GM21619 (cell line): ENCODE results near the gene TUBGCP6.
"Not testable (repeated sequence)": the region's sequence is repeated elsewhere in the genome, so short reads cannot be mapped to it uniquely, and the experiment has no call there.

ENCODE experiments used
- ATAC-seq: cut with Tn5 transposase; IDR thresholded peaks from one replicate; pipeline ENCODE4 v1.9.1; 2021; ENCODE audit not compliant: unreplicated experiment

TUBGCP6 gene

DNA sequence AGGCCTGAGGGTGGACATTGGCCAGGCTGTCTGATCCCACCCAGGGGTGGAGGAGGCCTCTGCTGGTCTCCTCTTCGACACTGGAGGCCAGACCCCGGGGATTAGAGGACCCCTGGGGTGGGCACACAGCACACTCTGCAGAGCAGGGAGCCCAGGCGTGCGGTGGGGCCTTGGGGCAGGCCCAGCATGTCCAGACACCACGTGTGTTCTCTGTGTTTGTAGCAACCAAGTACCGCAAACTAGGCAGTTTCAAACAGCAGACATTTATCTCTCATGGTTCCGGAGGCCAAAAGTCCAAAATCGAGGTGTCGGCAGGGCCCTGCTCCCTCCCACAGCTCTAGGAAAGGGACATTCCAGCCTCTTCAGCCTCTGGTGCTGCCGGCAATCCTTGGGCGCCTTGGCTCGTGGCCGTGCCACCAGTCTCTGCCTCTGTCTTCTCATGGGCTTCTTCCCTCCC is 72.8 kb downstream of the TUBGCP6 start:
- ATAC-seq: no peak

DNA sequence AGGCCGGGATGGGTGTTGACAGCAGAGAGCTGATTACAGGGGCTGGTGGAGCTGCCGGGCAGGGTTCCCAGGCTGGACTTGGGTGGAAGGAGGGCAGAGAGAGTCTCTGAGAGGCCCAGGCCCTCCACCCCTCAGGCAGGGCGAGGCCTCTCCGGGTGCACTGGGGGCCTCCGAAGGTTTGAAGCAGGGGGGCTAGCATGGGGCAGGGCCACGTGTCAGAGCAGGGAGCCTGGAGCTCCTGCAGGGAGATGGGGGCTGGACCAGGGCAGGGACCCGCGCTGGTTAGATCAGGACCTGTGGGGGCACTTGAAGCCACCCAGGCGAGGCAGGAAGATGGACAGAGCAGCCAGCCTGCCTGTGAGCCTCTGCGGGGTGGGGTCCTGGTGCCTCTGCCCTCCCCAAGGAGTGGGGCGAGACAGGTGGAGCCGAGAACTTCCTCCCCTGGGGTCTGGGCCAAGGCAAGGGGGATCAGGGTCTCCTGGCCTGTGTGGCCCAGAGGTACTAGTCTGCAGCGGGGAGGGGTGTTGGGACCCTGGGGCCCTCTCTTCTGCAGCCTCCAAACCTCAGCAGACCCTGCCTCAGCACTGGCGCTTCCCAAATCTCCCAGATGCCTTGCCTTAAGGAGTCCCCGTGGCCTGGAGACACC is 73.4 kb downstream of the TUBGCP6 start:
- ATAC-seq: no peak

DNA sequence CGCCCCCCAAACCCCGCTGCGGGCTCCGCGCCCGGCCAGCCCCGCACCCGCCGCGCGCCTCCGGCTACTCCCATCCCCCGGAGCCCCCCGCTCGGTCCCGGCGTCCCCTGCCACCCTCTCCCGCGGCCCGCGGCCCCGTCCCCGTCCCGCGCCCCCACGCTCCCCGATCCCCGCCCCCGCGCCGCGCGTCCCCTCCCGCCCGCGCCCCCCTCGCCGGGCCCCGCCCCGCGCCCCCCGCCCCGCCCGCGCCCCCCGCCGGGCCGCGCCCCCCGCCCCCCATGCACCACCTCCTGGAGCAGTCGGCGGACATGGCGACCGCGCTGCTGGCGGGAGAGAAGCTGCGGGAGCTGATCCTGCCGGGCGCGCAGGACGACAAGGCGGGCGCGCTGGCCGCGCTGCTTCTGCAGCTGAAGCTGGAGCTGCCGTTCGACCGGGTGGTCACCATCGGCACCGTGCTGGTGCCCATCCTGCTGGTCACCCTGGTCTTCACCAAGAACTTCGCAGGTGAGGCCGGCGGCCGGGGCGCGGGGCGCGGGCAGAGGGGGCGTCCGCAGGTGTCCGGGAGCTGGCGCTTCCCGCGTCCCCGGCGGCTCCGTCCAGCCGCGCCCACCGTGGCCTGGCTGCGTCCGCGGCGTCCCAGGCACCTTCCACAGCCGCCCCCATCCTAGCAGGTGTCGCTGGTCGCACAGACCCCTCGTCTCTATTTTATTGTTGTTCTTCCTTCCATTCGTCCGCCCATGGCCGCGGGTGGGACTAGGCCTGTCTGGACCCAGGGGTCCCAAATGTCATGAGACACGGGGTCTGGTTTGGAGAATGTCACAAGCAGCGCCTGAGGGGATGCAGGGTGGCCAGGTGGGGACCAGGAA is 74.1 kb downstream of the TUBGCP6 start, which contains the start of gene PANX2:
TSS of gene PANX2 (plus strand) at position 279 of the 866 bp plus-strand sequence. CDS start at position 279, 0 bp downstream.
- ATAC-seq: no peak

DNA sequence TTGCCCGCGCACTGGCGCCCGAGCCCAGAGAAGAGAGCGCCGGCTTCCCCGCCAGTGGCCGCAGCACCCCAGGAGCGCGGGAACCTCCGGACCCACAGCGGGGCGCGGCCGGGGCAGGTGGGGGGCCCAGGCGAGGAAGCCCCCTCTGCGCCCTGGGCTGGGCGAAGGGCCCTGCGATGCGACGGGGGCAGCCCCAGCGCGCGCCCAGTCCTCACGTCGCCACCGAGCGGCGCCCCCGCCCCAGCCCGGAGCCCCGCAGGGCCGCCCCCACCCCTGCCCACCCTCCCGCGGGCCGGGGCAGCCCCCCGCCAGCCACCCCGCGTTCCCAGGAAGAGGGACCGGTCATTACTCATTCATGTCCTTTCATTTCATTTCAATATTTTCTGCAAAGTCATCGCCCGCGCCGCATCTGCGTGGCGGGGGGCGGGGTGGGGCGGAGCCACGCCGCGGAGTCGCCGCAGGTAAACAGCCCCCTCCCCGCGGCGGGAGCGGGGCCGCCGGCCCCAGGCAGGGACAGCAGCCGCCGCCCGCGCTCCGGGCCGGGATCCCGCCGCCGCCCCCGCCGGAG is 75.0 kb downstream of the TUBGCP6 start:
- no peak for ATAC-seq

DNA sequence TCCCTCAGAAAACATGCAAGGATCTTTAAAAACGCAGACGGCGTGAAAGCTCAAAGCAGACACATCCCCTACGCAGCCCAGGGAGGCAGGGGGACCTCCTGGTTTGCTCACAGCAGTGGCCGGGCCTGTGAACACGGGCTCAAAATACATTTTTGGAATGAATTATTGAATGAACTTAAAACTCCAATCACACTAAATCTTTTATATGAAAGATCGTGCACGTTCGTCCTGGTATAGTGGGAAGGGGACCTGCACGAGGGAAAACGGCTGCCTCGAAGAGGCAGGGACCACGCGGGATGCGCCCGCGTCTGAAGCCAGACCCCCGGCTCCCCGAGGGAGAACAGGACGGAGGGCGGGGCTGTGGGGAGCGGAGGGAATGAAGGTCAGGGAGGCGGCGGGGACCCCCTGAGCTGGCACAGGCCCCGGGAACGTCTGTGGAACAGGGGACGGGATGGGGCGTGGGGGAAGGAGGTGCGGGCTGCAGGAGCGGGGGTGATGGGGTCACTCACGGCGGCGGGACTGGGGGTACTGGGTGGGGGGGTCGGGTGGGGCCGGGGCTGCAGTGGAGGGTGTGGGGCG is 75.6 kb downstream of the TUBGCP6 start:
- no peak for ATAC-seq

DNA sequence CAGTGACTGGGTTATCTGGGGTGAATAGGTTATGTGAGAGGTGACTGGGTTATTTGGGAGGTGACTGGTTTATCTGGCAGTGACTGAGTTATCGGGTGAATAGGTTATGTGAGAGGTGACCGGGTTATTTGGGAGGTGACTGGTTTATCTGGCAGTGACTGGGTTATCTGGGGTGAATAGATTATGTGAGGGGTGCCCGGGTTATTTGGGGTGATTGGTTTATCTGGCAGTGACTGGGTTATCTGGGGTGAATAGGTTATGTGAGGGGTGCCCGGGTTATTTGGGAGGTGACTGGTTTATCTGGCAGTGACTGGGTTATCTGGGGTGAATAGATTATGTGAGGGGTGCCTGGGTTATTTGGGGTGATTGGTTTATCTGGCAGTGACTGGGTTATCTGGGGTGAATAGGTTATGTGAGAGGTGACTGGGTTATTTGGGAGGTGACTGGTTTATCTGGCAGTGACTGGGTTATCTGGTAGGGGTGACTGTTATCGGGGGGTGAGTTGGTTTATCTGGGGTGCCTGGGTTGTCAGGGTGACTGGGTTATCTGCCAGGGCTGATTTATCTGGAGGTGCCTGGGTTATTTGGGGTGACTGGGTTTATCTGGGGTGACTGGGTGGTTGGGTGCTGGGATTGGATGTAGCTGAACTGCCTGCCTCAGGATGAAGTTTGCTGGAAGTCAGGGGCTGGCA is 76.2 kb downstream of the TUBGCP6 start:
- not testable (repeated sequence) for ATAC-seq

DNA sequence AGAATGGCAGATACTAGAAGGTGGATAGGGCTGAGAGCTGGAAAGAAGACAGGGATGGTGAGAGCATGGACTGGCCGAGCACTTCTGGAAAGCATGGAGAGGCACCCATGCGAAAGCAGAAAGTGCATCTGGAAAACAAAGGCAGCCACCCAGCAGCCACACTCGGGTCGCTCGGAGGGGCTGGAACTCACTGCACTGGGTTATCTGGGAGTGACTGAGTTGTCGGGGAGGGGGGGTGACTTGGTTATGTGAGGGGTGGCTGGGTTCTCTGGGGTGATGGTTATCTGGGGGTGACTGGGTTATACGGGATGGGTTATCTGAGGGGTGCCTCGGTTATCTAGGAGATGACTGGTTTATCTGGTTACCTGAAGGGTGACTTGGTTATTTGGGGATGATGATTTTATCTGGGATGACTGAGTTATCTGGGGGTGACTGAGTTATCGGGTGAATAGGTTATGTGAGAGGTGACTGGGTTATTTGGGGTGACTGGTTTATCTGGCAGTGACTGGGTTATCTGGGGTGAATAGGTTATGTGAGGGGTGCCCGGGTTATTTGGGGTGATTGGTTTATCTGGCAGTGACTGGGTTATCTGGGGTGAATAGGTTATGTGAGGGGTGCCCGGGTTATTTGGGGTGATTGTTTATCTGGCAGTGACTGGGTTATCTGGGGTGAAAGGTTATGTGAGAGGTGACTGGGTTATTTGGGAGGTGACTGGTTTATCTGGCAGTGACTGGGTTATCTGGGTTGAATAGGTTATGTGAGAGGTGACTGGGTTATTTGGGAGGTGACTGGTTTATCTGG is 76.9 kb downstream of the TUBGCP6 start:
- ATAC-seq: no peak
